NCI-H1930 (cell line): ENCODE measurements around the gene ARID2.

Experiments
- DNase-seq, 2 experiments: peaks; one replicate each; lab custom pipeline; 2025; lab: John Stamatoyannopoulos, UW

ARID2 gene

DNA sequence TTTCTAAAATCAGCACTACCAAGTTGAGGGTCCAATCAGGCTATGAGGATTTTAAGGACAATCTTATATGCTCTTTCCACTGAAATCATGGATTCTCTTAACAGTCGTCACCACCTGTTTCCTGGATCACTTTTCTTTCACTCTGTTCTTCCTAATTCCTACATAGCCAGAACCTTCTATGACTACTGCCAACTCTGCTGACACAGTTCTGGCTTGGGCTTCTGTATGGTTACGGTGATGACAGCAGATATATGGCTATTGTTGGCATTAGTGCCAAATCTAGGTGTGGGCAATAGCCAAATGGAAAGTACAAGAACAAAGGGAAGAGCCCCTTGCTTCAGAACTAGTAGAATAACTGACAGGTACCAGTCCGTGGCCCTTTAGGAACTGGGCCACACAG, 124.0 kb downstream of the ARID2 start:
- no peak for DNase-seq

DNA sequence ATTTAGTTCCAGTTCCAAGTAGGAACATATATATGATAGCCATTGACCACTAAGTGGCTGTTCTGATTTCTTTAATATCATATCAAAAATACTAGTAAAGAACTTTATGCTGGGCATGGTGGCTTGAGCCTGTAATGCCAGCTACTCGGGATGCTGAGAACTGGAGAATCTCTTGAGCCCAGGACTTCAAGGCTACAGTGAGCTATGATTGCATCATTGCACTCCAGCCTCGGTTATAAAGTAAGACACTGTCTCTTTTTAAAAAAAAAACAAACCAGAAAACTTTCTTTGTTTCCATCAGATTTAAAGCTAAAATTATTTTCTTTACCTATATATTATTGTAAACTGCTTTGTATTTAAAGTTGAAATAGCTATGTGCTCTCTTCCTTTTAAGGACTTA, 133.8 kb downstream of the ARID2 start:
- DNase-seq, result no peak

DNA sequence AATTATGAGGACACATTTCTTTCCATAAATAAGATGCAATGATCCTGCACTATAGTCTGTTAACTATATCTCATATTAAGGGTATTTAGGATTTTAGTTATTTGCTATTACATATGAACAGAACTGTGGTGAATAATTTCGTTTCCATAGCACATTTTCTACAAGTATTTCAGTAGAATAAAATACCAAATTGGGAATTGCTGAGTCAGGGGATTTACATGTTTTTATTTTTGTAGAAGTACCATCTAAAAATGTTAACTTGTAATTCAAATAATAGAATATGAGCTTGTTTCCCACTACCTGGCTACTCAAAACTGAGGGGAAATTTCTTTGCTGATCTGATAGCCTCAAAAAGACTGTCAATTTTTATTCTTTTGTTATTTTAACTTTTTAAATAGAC, 136.8 kb downstream of the ARID2 start:
- no peak for DNase-seq

DNA sequence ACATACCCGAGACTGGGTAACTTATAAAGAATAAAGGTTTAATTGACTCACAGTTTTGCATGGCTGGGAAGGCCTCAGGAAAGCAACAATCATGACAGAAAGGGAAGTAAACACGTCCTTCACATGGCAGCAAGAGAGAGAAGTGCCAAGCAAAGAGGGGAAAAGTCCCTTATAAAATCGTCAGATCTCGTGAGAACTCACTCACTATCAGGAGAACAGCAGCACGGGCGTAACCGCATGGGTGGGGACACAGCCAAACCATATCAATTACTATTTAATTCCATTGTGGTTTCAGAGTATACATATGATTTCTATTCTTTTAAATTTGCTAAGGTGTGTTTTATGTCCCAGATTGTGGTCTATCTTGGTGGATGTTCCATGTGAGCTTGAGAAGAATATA, 142.9 kb downstream of the ARID2 start:
- DNase-seq, result no peak

DNA sequence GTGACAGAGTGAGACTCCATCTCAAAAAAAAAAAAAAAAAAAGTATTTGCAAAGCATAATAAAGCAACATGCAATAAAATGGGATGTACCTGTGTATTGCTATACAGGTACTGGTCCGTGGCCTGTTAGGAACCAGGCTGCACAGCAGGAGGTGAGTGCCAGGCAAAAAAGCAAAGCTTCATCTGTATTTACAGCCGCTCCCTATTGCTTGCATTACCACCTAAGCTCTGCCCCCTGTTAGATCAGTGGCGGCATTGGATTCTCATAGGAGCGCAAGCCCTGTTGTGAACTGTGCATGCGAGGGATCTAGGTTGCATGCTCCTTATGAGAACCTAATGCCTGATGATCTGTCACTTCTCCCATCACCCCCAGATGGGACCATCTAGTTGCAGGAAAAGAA, 147.6 kb downstream of the ARID2 start:
- DNase-seq, result no peak

DNA sequence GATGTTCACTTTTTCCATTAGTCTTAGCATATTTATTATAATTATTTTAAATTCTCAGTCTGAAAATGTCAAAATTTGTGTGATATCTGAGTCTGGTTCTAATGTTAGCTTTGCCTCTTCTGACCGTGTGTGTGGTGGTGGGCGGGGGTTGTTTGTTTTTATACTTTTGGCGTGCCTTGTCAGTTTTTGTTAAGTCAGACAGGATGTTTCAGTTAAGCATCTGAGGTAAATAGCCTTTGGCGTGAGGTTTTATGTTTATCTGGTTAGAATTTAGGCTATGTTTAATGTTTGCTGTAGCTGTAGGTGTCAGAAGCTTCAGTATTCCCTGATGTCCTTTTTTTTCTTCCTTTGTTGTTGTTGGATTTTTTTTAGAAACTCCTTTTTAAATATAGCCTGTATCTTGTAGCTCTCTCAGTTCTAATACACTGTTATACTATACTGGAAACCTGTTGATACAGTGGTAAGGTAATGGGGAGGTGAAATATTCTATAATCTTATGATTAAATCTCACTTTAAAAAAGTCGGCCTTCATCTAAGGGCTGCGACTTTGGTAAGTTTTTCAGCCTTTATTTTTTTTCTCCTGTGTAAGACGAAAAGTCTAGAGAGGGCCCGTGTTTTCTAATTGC, 149.2 kb downstream of the ARID2 start:
- DNase-seq, result peak in 1 of 2 experiments; percentile 75

DNA sequence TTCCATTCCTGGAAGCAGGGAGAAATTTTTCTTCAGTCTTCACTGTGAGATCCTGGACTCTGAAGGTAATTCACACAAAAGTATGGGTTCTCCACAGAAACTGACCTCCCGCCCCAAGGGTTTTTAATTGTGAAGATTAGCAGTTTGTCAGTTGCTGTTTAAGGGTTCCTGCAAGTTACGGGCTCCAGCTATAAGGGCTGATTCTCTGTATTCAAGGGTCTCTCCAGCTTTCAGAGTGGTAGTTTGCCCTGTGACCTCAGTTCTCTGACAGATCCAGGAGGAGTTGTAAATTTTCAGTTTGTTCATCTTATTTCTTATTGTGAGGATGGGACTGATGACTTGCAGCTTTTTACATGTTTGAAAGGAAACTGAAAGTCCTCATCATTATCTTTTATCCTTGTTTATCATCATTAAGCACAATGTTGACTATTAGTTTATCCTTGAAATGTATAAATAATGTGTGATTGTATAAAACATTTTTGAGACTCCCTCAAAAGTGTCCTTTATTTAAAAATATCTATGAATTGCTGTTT, 149.9 kb downstream of the ARID2 start:
- no peak for DNase-seq

DNA sequence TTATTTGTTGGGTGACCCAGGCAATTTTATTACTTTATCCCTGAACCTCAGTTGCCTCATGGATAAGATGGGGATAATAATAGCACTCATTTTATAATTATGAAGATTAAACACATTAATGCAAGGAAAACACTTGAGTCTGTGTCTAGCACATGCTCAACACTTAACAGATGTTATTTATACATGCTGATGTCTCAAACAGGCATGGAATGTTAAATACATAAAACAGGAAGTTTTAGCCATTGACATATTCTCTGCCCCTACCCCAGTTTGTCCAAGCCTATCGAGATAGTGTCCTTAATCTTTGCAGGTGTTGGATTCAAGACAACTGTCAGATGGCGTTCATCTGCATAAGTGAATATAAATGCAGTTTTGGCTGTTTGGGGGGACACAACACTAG, 151.0 kb downstream of the ARID2 start:
- DNase-seq, result no peak

DNA sequence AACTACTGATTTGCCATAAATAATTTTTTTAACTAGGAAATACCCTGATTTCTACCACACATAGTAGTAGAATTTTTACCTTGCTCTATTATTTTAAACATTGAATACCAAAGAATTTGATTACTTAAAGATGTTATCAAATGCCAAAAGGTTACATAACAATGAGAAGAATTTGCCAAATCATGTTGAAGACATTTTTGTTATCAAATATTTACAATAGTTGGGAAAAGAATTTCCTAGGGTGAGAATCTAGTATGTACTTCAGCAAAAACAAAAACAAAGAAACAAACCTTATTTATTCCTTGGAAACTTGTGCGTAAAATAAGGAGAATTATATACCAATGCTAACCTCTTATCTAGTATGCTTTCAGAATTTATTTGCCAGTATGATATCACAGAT, 153.7 kb downstream of the ARID2 start:
- DNase-seq, result no peak

DNA sequence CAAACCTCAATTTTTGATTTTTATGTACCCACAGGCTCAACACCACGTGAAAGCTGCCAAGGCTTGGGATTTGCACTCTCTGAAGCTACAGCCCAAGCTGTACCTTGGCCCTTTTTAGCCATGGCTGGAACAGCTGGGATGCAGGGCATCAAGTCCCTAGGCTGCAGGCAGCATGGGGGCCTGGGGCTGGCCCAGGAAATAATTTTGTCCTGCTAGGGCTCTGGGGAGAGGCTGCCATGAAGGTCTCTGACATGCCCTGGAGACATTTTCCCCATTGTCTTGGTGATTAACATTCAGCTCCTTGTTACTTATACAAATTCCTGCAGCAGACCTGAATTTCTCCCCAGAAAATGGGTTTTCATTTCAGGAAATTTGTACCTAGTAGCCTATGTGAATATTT, 157.2 kb downstream of the ARID2 start:
- no peak for DNase-seq

DNA sequence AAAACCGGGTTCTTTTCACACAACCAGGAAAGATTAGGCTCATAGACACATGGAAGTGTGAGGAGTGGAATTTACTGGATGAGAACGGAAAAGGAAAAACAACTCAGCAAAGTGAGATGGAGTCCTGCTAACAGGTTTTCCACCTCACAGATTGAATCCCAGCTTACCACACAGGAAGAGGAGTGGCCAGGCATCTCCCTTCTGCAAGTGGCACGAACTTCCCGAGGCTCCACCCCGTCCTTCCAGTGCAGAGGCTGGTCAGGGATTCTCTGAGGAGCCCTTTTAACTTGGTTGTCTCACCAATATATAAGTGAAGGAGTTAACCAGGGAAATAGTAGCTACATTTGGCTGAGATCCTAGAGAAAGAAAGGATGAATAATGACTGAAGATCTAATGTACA, 158.0 kb downstream of the ARID2 start:
- DNase-seq, result no peak

DNA sequence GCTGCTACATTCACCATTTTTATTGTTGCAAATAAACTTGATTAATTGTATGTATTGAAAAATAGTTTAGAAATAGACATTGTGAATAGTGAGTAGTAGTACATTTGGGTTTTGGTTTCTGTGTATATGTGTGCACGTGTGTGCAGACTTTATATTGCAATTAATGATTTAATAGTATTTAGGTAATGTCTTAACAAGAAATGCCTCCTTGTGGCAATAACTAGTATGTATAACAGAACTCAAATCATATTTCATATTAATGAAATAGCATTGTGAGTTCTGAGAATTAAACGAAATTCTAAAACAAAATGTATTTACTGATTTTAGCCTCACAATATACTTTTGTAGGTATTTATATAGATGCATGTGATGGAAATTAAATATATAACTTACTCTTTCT, 160.8 kb downstream of the ARID2 start:
- no peak for DNase-seq

DNA sequence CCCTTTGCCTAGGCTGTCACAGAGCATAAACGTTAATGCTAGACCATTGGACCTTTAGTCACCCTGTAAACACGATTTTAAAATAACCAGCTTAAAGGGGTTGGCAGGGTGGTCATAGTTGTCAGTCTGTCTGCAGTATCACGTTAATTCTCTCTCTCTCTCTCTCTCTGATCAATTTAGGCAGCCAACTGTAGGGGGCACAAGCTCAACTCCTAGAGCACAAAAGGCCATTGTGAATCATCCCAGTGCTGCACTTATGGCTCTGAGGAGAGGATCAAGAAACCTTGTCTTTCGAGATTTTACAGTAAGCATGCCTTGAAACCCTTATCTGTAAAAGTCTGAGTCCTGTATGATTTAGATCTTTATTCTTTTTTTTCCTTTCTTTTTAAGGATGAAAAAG, 163.7 kb downstream of the ARID2 start:
- DNase-seq, result no peak

DNA sequence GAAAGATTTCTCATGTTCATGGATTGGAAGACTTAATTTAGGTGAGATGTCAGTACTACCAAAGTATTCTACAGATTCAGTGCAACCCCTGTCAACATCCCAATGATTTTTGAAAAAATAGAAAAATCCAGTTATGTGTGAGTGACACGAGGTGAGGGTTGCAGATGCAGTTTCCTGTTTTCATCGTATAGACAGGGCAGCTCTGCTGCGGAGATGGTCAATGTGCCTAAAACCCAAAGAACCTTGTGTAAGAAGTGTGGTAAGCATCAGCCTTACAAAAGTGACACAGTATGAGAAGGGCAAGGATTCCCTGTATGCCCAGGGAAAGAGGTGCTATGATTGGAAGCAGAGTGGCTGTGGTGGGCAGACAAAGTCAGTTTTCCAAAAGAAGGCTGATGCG, 166.5 kb downstream of the ARID2 start:
- no peak for DNase-seq

DNA sequence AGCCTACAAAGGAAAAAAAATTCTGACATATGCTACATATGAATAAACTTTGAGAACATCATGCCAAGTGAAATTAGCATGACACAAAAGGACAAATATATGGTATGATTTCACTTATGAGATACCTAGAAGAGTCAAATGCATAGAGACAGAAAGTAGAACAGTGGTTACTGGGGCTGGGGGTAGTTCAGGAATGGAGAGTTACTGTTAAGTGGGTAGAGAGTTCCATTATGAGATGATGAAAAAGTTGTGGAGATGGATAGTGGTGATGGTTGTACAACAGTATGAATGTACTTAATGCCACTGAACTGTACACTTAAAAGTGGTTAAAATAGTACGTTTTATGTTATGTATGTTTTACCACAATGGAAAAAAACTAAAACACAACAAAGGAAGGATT, 168.6 kb downstream of the ARID2 start:
- DNase-seq, result no peak

DNA sequence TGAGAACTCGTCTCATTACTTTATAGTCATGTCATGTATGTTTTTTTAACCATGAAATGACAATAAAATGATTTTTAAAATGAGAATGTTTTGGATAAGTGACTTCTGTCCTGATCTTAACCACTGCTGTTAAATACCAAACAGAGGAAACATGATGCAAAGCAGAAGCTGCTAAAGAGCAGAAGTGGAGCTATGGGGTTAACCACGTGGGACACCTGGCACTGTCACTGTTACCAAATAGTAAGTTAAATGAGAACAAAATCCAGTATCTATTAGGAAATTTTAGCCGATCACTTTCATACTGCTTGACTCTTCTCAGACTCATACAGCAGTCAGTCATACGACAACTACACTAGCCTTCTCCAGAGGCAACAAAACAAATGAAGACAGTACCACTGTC, 178.4 kb downstream of the ARID2 start:
- no peak for DNase-seq

DNA sequence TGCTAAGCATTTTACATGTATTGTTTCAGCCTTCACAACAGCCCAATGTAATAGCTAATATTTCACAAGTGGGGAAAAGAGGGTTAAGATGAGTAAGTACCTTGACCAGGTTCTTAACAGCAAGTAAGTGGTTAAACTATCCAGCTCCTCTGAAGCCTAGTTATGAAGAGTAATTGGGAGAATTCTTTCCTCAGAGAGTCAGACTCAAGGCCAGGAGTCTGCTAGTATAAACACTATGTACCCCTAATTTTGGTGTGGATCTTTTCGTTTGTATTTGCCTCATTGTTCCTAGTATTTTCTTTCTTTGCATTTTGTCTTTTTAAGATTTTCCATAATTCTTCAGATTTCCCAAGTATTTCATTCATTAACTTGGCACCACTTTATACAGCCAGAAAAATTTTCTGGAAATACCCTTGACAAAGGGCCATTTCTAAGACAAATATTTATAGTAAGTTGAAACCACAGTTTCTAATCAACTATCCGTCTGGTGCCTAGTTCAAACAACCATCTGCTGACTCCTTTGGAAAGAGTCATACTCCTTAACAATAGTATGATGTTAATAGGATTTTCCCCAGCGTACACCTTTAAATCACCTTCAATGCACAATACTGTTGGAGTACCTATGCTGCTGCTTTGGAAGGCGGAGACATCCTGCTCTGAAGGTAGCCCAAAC, 179.7 kb downstream of the ARID2 start:
- peak; percentile 86 to 96 for DNase-seq

DNA sequence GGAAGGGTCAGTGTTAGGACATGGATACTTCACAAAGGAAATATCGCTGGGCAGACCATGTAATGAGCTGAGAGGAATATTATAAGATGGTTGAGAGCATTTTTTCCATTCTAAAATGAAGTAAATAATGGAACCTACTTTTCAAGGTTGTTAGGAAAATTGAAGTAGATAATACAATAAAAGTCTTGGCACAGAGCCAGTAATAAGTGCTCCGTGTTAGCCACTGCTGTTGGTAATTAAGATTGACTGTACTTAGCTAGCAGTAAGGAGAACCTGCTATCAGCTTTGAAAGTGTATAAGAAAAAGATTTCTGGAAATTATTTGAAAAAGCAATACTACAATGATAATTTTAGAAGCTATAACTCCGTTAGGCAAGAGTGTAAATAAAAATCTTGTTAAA, 183.3 kb downstream of the ARID2 start:
- DNase-seq, result peak; percentile 35 to 87

DNA sequence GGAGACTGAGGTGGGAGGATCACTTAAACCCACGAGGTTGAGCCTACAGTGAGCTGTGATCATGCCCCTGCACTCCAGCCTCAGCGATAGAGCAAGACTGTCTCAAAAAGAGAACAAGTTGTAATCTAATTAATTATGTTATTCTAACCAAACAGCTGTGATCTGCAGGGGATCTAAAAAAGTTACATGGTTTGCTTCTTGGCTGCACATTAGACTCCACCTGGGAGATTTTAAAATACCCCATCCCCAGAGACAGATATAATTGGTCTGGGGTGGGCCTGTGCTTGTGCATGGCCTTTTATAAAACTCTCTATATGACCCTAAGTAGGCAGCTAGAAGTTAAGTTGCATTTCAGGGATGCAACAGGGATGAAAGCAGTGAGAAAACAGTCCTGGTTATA, 184.1 kb downstream of the ARID2 start:
- no peak for DNase-seq

DNA sequence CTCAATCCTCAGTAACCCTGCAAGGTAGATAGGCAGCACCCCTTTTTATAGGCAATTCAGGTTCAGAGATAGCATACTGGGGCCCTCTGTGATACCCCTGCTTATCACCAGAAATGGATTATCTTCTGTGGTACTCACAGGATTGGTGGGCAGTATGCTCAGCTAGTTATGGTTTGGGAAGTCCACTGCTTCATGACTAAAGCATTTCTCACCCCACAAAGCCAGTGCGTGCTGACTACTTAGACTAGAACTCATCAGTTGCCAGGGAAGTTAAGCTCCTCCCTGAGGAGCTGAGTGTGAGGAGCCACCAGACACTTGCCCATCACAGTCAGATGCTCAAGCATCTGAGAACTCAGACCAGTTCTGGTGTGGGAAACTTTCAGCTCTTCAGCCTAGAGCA, 184.6 kb downstream of the ARID2 start:
- no peak for DNase-seq

DNA sequence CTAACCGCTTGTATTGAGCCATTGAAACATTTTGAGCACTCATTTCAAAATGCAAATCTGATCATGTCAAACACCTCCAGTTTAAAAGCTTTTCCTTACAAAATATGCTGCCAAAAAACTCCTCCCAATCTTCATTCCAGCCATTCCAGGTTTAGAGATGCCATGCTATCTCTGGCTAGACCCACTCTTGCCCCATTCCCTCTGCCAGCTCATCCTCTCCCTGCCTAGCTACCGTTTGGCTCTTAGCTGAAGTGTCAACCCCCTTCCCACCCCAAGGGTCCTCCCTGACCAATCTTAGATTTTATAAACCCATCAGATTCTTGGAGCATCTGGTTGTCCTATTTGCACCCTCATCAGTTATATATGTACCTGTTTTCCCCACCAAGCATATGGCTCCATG, 185.9 kb downstream of the ARID2 start:
- no peak for DNase-seq

DNA sequence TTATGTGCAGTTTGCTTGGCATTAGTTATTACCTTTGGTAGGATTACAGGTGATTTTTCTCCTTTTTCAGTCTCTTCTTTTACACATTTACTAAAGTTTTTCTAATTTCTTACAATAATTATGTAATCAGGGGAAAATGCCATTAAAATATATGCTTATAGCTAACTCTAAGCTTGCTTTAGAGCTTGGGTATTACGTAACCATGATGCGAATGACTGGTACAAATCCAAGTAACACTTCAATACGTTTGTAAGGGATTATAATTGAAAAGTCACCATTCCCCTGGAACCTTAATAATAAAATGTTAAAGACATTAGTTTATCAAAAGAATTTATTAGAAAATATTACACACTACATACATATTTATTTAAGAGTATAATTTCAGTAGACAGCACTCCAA, 189.3 kb downstream of the ARID2 start:
- no peak for DNase-seq

DNA sequence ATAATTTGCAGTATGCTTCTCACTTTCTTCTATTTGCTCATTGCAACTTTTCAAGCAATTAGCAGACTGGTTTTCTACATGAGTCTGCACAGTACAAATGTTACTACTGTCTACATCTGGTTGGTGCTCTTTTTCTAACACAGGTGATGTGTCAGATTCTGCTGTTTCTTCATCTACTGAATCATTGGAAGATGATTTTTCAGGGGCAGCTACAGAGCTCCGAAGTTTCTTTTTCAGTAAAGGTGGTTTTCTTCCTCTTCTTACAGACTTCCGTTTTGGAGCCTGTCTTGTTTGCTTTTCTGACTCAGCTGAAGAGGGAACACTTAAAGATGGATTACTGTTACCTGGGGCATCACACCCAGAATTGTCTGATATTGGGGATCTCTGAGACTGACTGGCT, 198.8 kb downstream of the ARID2 start:
- DNase-seq, result no peak

DNA sequence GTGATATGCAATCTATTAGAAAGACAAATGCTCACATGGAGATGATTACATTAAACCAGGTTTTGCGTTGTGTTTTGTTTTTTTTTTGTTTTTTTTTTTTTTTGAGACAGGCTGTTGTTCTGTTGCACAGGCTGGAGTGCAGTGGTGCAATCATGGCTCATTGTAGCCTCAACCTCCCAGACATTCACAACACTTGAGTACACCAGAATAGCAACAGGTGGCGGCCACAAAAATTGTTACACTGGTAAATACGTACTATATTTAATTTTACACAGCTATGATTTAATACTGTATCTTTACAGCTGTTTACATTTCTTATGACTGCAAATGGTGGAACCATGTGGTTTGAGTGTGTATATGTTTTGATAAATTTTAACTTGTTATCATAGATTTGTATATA, 200.9 kb downstream of the ARID2 start:
- no peak for DNase-seq
